Stomach (tissue), 9 donors: ENCODE measurements around the gene IL17RE. TPM values are rescaled to one million over a fixed set of nuclear protein-coding genes. Genes with fewer than 3 reads are reported as not detected.

Source experiments
- DNase-seq, 2 donors: peaks; one replicate each; pipeline versions ENCODE4 v3.0.0 to v3.0.0-alpha.2; 2013 to 2019
- H3K27ac ChIP-seq, 5 donors: fragments of 200-600 bp in 4 of 5; sonication (generic) in 4 of 5; one replicate each; pipeline ENCODE4 v1.5.1; 2013 to 2019; ENCODE audit warnings: mild to moderate bottlenecking in 1 of 5, moderate library complexity in 1 of 5
- H3K27me3 ChIP-seq, 3 donors: fragments of 200-600 bp; sonication (generic); one replicate each; pipeline ENCODE4 v1.5.1; 2017 to 2019; ENCODE audit warnings: mixed run types in 1 of 3
- H3K36me3 ChIP-seq, 4 donors: fragments of 200-600 bp; sonication (generic); 1 replicate in 3 of 4; 2 replicates in 1 of 4; pipeline ENCODE4 v1.5.1; 2016 to 2019
- H3K4me1 ChIP-seq, 4 donors: fragments of 200-600 bp; sonication (generic); one replicate each; pipeline ENCODE4 v1.5.1; 2016 to 2019
- H3K4me3 ChIP-seq, 4 donors: fragments of 200-600 bp; sonication (generic) in 3 of 4; one replicate each; pipeline ENCODE4 v1.5.1; 2016 to 2019; ENCODE audit warnings: mild to moderate bottlenecking in 1 of 4
- H3K9me3 ChIP-seq, 4 donors: fragments of 200-600 bp; sonication (generic); one replicate each; pipeline ENCODE4 v1.5.1; 2016 to 2019
- EP300 ChIP-seq: sonication (generic); formaldehyde crosslinking; IDR thresholded peaks from one replicate; pipeline ENCODE4 v1.6.1; 2017; ENCODE audit warnings: antibody characterized with exemption
- POLR2A ChIP-seq, 4 donors: fragments of 450-650 bp; IDR thresholded peaks; one replicate each; pipeline ENCODE4 v1.6.1; 2016; ENCODE audit warnings: antibody characterized with exemption in 4 of 4, control low read depth in 2 of 4, mild to moderate bottlenecking in 1 of 4, moderate library complexity in 1 of 4
- POLR2AphosphoS5 ChIP-seq, 3 donors: sonication (generic); formaldehyde crosslinking; IDR thresholded peaks; one replicate each; pipeline ENCODE4 v1.6.1; 2016; ENCODE audit warnings: antibody characterized with exemption in 3 of 3
- WGBS, 5 donors: extraction: QIAGEN DNeasy Blood & Tissue Kit in 3 of 5; methylation state at CpG; one replicate each; pipeline versions ENCODE4 v1.1.5 to v1.1.7; 2013 to 2018; 5-methylcytosine and 5-hydroxymethylcytosine counted together
- intact Hi-C: fragments of 100-400 bp; cut with DNase I; formaldehyde crosslinking; loops from one replicate; pipeline ENCODE4 v1.15.1; 2023; ENCODE audit warnings: low total_unique reads
- polyA plus RNA-seq, 3 donors: library from polyadenylated mRNA; stranded (reverse); fragments of 200-250 nt; gene quantifications; one replicate each; pipeline ENCODE4 v1.2.3, GENCODE V29; 2013
- small RNA-seq, 4 donors: library from RNA; depleted of rRNA; stranded (forward); fragments of <200 nt; gene quantifications; one replicate each; pipeline ENCODE3, GENCODE V24; 2016
- total RNA-seq, 5 donors: library from RNA; depleted of rRNA; stranded (reverse); fragments of >200 nt; gene quantifications; one replicate each; pipeline versions ENCODE4 v1.1.0 to v1.2.3, GENCODE V29; 2014 to 2016
- TF ChIP-seq, protein P1 (sequence below), 7 experiments: fragments of 450-650 bp in 4 of 7; fragments of 200-600 bp in 3 of 7; sonication (generic) in 3 of 7; IDR thresholded peaks; one replicate each; pipeline ENCODE4 v1.5.1; 2016 to 2019; ENCODE audit warnings: antibody characterized with exemption in 7 of 7, control low read depth in 2 of 7, mild to moderate bottlenecking in 1 of 7
- donor health status: healthy with polysubstance abuse.
- donor health status: Bipolar disorder and iron deficiency.
- donor health status: healthy.

The IL17RE gene
- total and polyA plus RNA-seq, 8 donors: 10.3 to 301 (median 40.7) TPM

DNA sequence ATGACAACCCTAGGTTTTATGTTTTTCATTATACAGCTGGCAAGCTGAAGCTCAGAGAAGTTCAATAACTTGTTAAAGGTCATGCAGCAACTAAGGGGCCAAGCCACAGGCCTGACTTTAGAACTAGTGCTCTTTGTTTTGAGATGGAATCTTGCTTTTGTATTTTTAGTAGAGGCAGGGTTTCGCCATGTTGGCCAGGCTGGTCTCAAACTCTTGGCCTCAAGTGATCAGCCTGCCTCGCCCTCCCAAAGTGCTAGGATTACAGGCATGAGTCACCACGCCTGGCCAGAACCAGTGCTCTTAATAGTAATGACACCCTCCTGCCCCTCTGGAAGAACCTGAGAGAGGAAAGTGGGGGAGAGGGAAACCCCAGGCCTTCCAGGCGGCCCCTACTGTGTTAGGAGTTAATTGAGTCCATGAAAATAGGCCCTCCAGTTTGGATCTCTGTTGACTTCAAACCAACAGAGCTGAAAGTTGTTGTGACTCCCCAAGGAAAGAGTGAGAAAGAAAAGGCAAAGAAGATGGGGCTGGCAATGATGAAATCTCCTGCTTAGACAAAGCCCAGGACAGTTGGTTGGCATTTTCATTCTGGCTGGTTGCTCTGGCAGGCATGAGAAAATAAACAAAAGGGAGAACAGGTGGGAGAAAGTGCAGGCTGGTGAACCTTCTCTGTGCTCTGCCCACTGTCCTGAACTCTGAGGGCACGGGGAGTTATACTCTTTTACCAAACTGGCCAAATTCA lies 53.1 kb downstream of the IL17RE start:
- Histone ChIP-seq H3K36me3 (peaks cover 0 to 28% (median 4%) of the 10 kb centered on the region in 4 donors), H3K9me3 (no peaks in the 10 kb centered on the region), H3K27ac (peak overlapping the region in 2 of 5 donors; percentile 4 to 43), H3K27me3 (no peaks in the 10 kb centered on the region), H3K4me1 (peaks cover 6 to 34% (median 21%) of the 10 kb centered on the region in 4 donors), H3K4me3 (no peak overlapping the region)
- 73 to 88% (median 83%) methylated on average over 5 of the region's 5 CpGs for WGBS, 5 donors
- intact Hi-C loops: no loop called here
- TF ChIP-seq, protein P1, sequence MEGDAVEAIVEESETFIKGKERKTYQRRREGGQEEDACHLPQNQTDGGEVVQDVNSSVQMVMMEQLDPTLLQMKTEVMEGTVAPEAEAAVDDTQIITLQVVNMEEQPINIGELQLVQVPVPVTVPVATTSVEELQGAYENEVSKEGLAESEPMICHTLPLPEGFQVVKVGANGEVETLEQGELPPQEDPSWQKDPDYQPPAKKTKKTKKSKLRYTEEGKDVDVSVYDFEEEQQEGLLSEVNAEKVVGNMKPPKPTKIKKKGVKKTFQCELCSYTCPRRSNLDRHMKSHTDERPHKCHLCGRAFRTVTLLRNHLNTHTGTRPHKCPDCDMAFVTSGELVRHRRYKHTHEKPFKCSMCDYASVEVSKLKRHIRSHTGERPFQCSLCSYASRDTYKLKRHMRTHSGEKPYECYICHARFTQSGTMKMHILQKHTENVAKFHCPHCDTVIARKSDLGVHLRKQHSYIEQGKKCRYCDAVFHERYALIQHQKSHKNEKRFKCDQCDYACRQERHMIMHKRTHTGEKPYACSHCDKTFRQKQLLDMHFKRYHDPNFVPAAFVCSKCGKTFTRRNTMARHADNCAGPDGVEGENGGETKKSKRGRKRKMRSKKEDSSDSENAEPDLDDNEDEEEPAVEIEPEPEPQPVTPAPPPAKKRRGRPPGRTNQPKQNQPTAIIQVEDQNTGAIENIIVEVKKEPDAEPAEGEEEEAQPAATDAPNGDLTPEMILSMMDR (IDR thresholded peaks at IDR 0.05): no peak
- TF ChIP-seq POLR2AphosphoS5 (IDR thresholded peaks at IDR 0.05): no peak
- no peak for TF ChIP-seq POLR2A (IDR thresholded peaks at IDR 0.05)
- TF ChIP-seq EP300: no peak
- no peak for DNase-seq

DNA sequence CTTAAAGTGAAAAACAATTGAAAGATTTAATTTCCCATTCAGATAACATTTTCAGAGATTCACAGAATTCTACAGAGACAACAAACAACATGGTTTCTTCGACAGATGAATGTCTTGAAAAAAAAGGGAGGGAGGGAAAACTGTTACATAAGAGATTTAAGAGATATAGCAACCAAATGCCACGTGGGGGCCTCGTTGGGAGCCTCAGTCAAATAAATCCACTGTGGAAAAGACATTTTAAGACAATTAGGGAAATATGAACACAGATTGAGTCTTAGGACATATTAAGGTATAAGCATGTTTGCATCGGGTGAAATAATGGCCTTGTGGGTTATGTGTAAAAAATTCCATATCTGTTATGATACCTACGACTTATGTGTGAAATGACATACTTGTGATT lies 54.6 kb downstream of the IL17RE start:
- intact Hi-C loops: no loop called here
- Histone ChIP-seq H3K9me3 (no peaks in the 10 kb centered on the region), H3K36me3 (peaks cover 0 to 43% (median 18%) of the 10 kb centered on the region in 4 donors), H3K27ac (no peak overlapping the region), H3K4me1 (peaks cover 0 to 25% (median 10%) of the 10 kb centered on the region in 4 donors), H3K27me3 (no peaks in the 10 kb centered on the region), H3K4me3 (no peak overlapping the region)
- 50 to 62% (median 55%) methylated on average over 5 of the region's 5 CpGs for WGBS, 5 donors
- no peak for TF ChIP-seq EP300
- TF ChIP-seq, protein P1 (IDR thresholded peaks at IDR 0.05): no peak
- TF ChIP-seq POLR2AphosphoS5 (IDR thresholded peaks at IDR 0.05): no peak
- TF ChIP-seq POLR2A (IDR thresholded peaks at IDR 0.05): no peak
- DNase-seq: no peak

DNA sequence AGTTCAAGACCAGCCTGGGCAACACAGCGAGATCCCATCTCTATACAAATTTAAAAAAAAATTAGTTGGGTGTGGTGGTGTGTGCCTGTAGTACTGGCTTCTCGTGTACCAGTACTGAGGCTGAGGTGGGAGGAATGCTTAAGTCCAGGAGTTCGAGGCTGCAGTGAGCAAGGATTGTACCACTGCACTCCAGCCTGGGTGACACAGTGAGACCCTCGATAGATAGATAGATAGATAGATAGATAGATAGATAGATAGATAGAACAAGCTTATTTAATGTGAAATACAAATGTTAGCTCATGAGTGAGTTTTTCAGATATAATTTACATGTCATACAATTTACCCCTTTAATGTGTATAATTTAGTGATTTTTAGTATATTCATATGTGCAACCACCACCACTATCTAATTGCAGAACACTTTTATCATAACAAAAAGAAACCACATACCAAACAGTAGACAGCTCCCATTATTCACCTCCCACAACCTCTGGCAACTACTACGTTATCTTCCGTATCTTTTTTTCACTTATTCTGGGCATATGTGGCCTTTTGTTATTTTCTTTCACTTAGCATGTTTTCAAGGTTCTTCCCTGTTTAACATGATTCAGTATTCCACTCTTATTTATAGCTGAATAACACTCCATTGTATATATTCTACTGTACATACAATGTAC lies 62.7 kb downstream of the IL17RE start:
- Histone ChIP-seq H3K27me3 (no peaks in the 10 kb centered on the region), H3K27ac (no peak overlapping the region), H3K4me3 (no peak overlapping the region), H3K36me3 (peaks cover 32 to 100% (median 96%) of the 10 kb centered on the region in 4 donors), H3K9me3 (no peaks in the 10 kb centered on the region), H3K4me1 (peaks cover 0 to 10% (median 2%) of the 10 kb centered on the region in 4 donors)
- WGBS, 5 donors: 86 to 96% (median 91%) methylated on average over 6 of the region's 6 CpGs
- no peak for DNase-seq
- intact Hi-C loops: no loop called here
- TF ChIP-seq, protein P1 (IDR thresholded peaks at IDR 0.05): no peak
- TF ChIP-seq EP300: no peak
- TF ChIP-seq POLR2A (IDR thresholded peaks at IDR 0.05): no peak
- TF ChIP-seq POLR2AphosphoS5 (IDR thresholded peaks at IDR 0.05): no peak

Small RNA genes lying within 50 kb of the gene (small RNA-seq; reads per million reads assigned to genes)
- gene RNU6-882P: 0 reads per million in 4 donors

Other genes starting within 250 kb of the IL17RE start
- not detected for gene CPNE9, start 199.0 kb upstream of the IL17RE start, total RNA-seq
- under 1 TPM in 2 of 3 donors, not detected in 1; 0.10 to 0.19 TPM for gene CPNE9, start 199.0 kb upstream of the IL17RE start, polyA plus RNA-seq
- 10 to 100 TPM in 4 of 5 donors, 1 to 10 TPM in 1; 7.5 to 53.6 (median 15.1) TPM for gene BRPF1, start 171.1 kb upstream of the IL17RE start, total RNA-seq
- 1 to 10 TPM; 4.1 to 5.6 (median 4.6) TPM for gene BRPF1, start 171.1 kb upstream of the IL17RE start, polyA plus RNA-seq
- gene OGG1, start 152.9 kb upstream of the IL17RE start, total RNA-seq: 10 to 100 TPM in 4 of 5 donors, 1 to 10 TPM in 1; 7.6 to 54.5 (median 22.0) TPM
- gene OGG1, start 152.9 kb upstream of the IL17RE start, polyA plus RNA-seq: 10 to 100 TPM; 12.4 to 20.0 (median 15.1) TPM
- gene CAMK1, start 132.9 kb upstream of the IL17RE start, total RNA-seq: 10 to 100 TPM; 14.3 to 61.1 (median 27.4) TPM
- gene CAMK1, start 132.9 kb upstream of the IL17RE start, polyA plus RNA-seq: 10 to 100 TPM; 22.9 to 37.2 (median 23.2) TPM
- gene TADA3, start 110.4 kb upstream of the IL17RE start, total RNA-seq: 10 to 100 TPM; 29.2 to 62.6 (median 31.2) TPM
- 10 to 100 TPM; 36.4 to 62.0 (median 61.0) TPM for gene TADA3, start 110.4 kb upstream of the IL17RE start, polyA plus RNA-seq
- gene ARPC4, start 109.8 kb upstream of the IL17RE start, total RNA-seq: 100 to 1,000 TPM in 3 of 5 donors, 10 to 100 TPM in 2; 45.5 to 173 (median 129) TPM
- 100 to 1,000 TPM in 2 of 3 donors, 10 to 100 TPM in 1; 69.4 to 180 (median 117) TPM for gene ARPC4, start 109.8 kb upstream of the IL17RE start, polyA plus RNA-seq
- 100 to 1,000 TPM in 4 of 5 donors, 10 to 100 TPM in 1; 50.3 to 593 (median 210) TPM for gene TTLL3, start 92.6 kb upstream of the IL17RE start, total RNA-seq
- 10 to 100 TPM in 1 of 3 donors, 1 to 10 TPM in 2; 6.7 to 34.0 (median 7.8) TPM for gene TTLL3, start 92.6 kb upstream of the IL17RE start, polyA plus RNA-seq
- 10 to 100 TPM in 4 of 5 donors, 1 to 10 TPM in 1; 6.4 to 62.9 (median 19.3) TPM for gene RPUSD3, start 58.8 kb upstream of the IL17RE start, total RNA-seq
- 10 to 100 TPM; 28.0 to 30.9 (median 30.5) TPM for gene RPUSD3, start 58.8 kb upstream of the IL17RE start, polyA plus RNA-seq
- 1 to 10 TPM in 3 of 5 donors, not detected in 2; 1.5 to 3.3 (median 2.3) TPM for gene CIDEC, start 22.6 kb upstream of the IL17RE start, total RNA-seq
- 10 to 100 TPM in 1 of 3 donors, 1 to 10 TPM in 1, under 1 TPM in 1; 0.63 to 21.4 (median 1.7) TPM for gene CIDEC, start 22.6 kb upstream of the IL17RE start, polyA plus RNA-seq
- gene JAGN1, start 12.2 kb upstream of the IL17RE start, total RNA-seq: 10 to 100 TPM in 3 of 5 donors, 1 to 10 TPM in 1, not detected in 1; 9.4 to 28.4 (median 20.7) TPM
- 10 to 100 TPM; 26.5 to 56.6 (median 37.7) TPM for gene JAGN1, start 12.2 kb upstream of the IL17RE start, polyA plus RNA-seq
- gene IL17RC, start 14.2 kb downstream of the IL17RE start, total RNA-seq: 100 to 1,000 TPM in 3 of 5 donors, 10 to 100 TPM in 2; 20.1 to 284 (median 111) TPM
- 10 to 100 TPM; 24.2 to 40.6 (median 25.5) TPM for gene IL17RC, start 14.2 kb downstream of the IL17RE start, polyA plus RNA-seq
- gene CRELD1, start 31.0 kb downstream of the IL17RE start, total RNA-seq: 10 to 100 TPM in 4 of 5 donors, 1 to 10 TPM in 1; 6.2 to 71.5 (median 23.9) TPM
- gene CRELD1, start 31.0 kb downstream of the IL17RE start, polyA plus RNA-seq: 10 to 100 TPM in 2 of 3 donors, 1 to 10 TPM in 1; 7.5 to 52.3 (median 21.6) TPM
- 10 to 100 TPM in 1 of 5 donors, 1 to 10 TPM in 2, under 1 TPM in 2; 0.58 to 31.6 (median 5.4) TPM for gene PRRT3, start 49.6 kb downstream of the IL17RE start, total RNA-seq
- under 1 TPM; 0.44 to 0.92 (median 0.80) TPM for gene PRRT3, start 49.6 kb downstream of the IL17RE start, polyA plus RNA-seq
- 10 to 100 TPM; 10.5 to 71.0 (median 34.1) TPM for gene EMC3, start 84.0 kb downstream of the IL17RE start, total RNA-seq
- 10 to 100 TPM; 32.2 to 54.4 (median 38.3) TPM for gene EMC3, start 84.0 kb downstream of the IL17RE start, polyA plus RNA-seq
- 10 to 100 TPM in 1 of 5 donors, 1 to 10 TPM in 4; 1.3 to 21.1 (median 6.1) TPM for gene FANCD2, start 123.6 kb downstream of the IL17RE start, total RNA-seq
- 1 to 10 TPM in 2 of 3 donors, under 1 TPM in 1; 0.61 to 6.3 (median 5.3) TPM for gene FANCD2, start 123.6 kb downstream of the IL17RE start, polyA plus RNA-seq
- gene FANCD2OS, start 205.4 kb downstream of the IL17RE start, total RNA-seq: not detected
- gene FANCD2OS, start 205.4 kb downstream of the IL17RE start, polyA plus RNA-seq: not detected
- 100 to 1,000 TPM in 1 of 5 donors, 10 to 100 TPM in 4; 14.5 to 130 (median 51.9) TPM for gene BRK1, start 212.8 kb downstream of the IL17RE start, total RNA-seq
- 100 to 1,000 TPM; 175 to 262 (median 218) TPM for gene BRK1, start 212.8 kb downstream of the IL17RE start, polyA plus RNA-seq
- gene VHL, start 238.9 kb downstream of the IL17RE start, total RNA-seq: 10 to 100 TPM; 30.8 to 66.8 (median 36.2) TPM
- gene VHL, start 238.9 kb downstream of the IL17RE start, polyA plus RNA-seq: 10 to 100 TPM; 19.4 to 23.0 (median 20.0) TPM